Astrocyte of the hippocampus (primary cell): ENCODE data around the gene DGLUCY.
"Not testable (repeated sequence)": the region's sequence is repeated elsewhere in the genome, so short reads cannot be mapped to it uniquely, and the experiment has no call there.

Experiments used
- DNase-seq: peaks from one replicate; pipeline ENCODE4 v3.0.0; 2011; ENCODE audit warnings: low read depth, low spot score

Gene DGLUCY

GRCh38 chr14:91233936-91234790 is 120.3 kb downstream of the DGLUCY start:
- DNase-seq, result no peak

- no peak for DNase-seq
Observed at GRCh38 chr14:91234791-91235114, 120.9 kb downstream of the DGLUCY start.

GRCh38 chr14:91235841-91236240 is 122.0 kb downstream of the DGLUCY start:
- no peak for DNase-seq

GRCh38 chr14:91237219-91237618 is 123.3 kb downstream of the DGLUCY start:
- peak; percentile 81 for DNase-seq

- no peak for DNase-seq
Observed at GRCh38 chr14:91238085-91238484, 124.2 kb downstream of the DGLUCY start.

- no peak for DNase-seq
Observed at GRCh38 chr14:91238661-91239060, 124.8 kb downstream of the DGLUCY start.

GRCh38 chr14:91241863-91242262 is 128.0 kb downstream of the DGLUCY start:
- no peak for DNase-seq

- no peak for DNase-seq
Observed at GRCh38 chr14:91242635-91243034, 128.8 kb downstream of the DGLUCY start.

GRCh38 chr14:91243074-91243471 is 129.2 kb downstream of the DGLUCY start:
- DNase-seq, result no peak

GRCh38 chr14:91244501-91244901 is 130.6 kb downstream of the DGLUCY start, which contains the start of gene GPR68:
TSS of gene GPR68 (minus strand) at chr14:91244704. CDS start at chr14:91235050, 9,654 bp downstream.
- peak; percentile 82 for DNase-seq

- DNase-seq, result no peak
Observed at GRCh38 chr14:91245029-91245428, 131.2 kb downstream of the DGLUCY start.

GRCh38 chr14:91245616-91246015 is 131.7 kb downstream of the DGLUCY start:
- not testable (repeated sequence) for DNase-seq

GRCh38 chr14:91246051-91246852 is 132.4 kb downstream of the DGLUCY start:
- no peak for DNase-seq

- DNase-seq, result peak; percentile 77
Observed at GRCh38 chr14:91249841-91250616, 136.2 kb downstream of the DGLUCY start.

GRCh38 chr14:91250912-91251311 is 137.0 kb downstream of the DGLUCY start:
- DNase-seq, result no peak

GRCh38 chr14:91252871-91253794 is 139.3 kb downstream of the DGLUCY start:
- DNase-seq, result no peak

GRCh38 chr14:91253795-91254323 is 140.0 kb downstream of the DGLUCY start:
- DNase-seq, result no peak

- no peak for DNase-seq
Observed at GRCh38 chr14:91254461-91254860, 140.6 kb downstream of the DGLUCY start.

GRCh38 chr14:91255026-91255695 is 141.3 kb downstream of the DGLUCY start:
- no peak for DNase-seq

- no peak for DNase-seq
Observed at GRCh38 chr14:91256661-91257060, 142.8 kb downstream of the DGLUCY start.
